ENCODE results near the gene PIN4. TPM values are rescaled to one million over a fixed set of nuclear protein-coding genes. Genes with fewer than 3 reads are reported as not detected.
A peak's percentile ranks its signal among the peaks of the same experiment; 100 is the strongest.

PIN4 gene
- total and polyA plus RNA-seq, 2 experiments from 2014 or later: 3.5 to 80.6 TPM

DNA sequence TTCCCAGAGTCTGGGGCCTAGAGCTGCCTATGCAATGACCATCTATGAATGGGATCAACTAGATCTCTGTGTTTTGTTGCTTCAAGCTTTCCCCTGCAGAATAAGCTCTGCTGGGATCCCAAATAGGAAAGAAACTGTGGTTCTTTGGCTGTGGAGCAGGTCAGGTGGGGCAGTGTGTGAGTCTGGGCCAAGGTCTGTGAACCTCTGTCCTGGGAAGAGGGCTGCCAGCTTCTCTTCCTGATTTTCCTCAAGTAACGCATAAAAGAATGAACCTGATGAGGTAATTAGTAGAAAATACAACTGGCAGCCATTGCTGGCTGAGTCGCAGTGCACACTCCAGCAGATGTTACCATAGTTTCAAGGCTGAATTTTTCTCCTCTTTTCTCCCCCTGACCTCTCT, 4.6 kb upstream of the PIN4 start:
- no peak overlapping the region for H3K4me2 ChIP-seq
- H3K4me3 Mint-ChIP-seq: no peak overlapping the region
- peaks cover 1% of the 10 kb centered on the region for H3K27me3 Mint-ChIP-seq (ENCODE audit: insufficient read depth, low read depth, poor library complexity)
- no peak overlapping the region for H2AFZ ChIP-seq
- H3K9me3 Mint-ChIP-seq: peaks cover 16% of the 10 kb centered on the region; the same call in 2 of the 3 replicates
- H4K20me1 ChIP-seq (replicated peaks; ENCODE audit: insufficient read depth): no peaks in the 10 kb centered on the region
- no peaks in the 10 kb centered on the region for H3K36me3 ChIP-seq (ENCODE audit: insufficient read depth)
- H3K4me3 ChIP-seq: no peak overlapping the region
- no peak for DNase-seq (ENCODE audit: low spot score)
- no peaks in the 10 kb centered on the region for H3K9me2 ChIP-seq (ENCODE audit: insufficient read depth)
- H3F3A ChIP-seq (replicated peaks; ENCODE audit: low read depth): no peaks in the 10 kb centered on the region
- H3K27me3 ChIP-seq (ENCODE audit: insufficient read depth): no peaks in the 10 kb centered on the region
- no peak for TF ChIP-seq ZNF114 (CRISPR knock-in tag; IDR thresholded peaks at IDR 0.05)
- TF ChIP-seq, protein P1, sequence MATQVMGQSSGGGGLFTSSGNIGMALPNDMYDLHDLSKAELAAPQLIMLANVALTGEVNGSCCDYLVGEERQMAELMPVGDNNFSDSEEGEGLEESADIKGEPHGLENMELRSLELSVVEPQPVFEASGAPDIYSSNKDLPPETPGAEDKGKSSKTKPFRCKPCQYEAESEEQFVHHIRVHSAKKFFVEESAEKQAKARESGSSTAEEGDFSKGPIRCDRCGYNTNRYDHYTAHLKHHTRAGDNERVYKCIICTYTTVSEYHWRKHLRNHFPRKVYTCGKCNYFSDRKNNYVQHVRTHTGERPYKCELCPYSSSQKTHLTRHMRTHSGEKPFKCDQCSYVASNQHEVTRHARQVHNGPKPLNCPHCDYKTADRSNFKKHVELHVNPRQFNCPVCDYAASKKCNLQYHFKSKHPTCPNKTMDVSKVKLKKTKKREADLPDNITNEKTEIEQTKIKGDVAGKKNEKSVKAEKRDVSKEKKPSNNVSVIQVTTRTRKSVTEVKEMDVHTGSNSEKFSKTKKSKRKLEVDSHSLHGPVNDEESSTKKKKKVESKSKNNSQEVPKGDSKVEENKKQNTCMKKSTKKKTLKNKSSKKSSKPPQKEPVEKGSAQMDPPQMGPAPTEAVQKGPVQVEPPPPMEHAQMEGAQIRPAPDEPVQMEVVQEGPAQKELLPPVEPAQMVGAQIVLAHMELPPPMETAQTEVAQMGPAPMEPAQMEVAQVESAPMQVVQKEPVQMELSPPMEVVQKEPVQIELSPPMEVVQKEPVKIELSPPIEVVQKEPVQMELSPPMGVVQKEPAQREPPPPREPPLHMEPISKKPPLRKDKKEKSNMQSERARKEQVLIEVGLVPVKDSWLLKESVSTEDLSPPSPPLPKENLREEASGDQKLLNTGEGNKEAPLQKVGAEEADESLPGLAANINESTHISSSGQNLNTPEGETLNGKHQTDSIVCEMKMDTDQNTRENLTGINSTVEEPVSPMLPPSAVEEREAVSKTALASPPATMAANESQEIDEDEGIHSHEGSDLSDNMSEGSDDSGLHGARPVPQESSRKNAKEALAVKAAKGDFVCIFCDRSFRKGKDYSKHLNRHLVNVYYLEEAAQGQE (IDR thresholded peaks at IDR 0.05; ENCODE audit: unreplicated experiment): no peak
- no peak for TF ChIP-seq POLR2AphosphoS5 (IDR thresholded peaks at IDR 0.05; ENCODE audit: low read depth)
- no peak for TF ChIP-seq NANOG (IDR thresholded peaks at IDR 0.05; ENCODE audit: borderline replicate concordance)
- no peak overlapping the region for H3K27ac ChIP-seq (ENCODE audit: low read depth)
- ATAC-seq: no peak
- H3K79me2 ChIP-seq (replicated peaks; ENCODE audit: insufficient read depth): peaks cover 2% of the 10 kb centered on the region
- H3K27ac Mint-ChIP-seq: no peak overlapping the region
- H3K4me1 ChIP-seq (ENCODE audit: insufficient read depth): no peaks in the 10 kb centered on the region
- no peaks in the 10 kb centered on the region; the same call in 2 of the 3 replicates for H3K4me1 Mint-ChIP-seq
- H3K36me3 Mint-ChIP-seq (ENCODE audit: low read depth): no peaks in the 10 kb centered on the region

GRCh38 chrX:72180539-72180938, 1.0 kb upstream of the PIN4 start:
- peak overlapping the region; percentile 87 for H3K27ac ChIP-seq (ENCODE audit: low read depth)
- no peaks in the 10 kb centered on the region for H3K36me3 ChIP-seq (ENCODE audit: insufficient read depth)
- no peaks in the 10 kb centered on the region for H3K27me3 ChIP-seq (ENCODE audit: insufficient read depth)
- DNase-seq (ENCODE audit: low spot score): no peak
- no peaks in the 10 kb centered on the region for H3K9me2 ChIP-seq (ENCODE audit: insufficient read depth)
- Mint-ChIP-seq H3K27me3 (ENCODE audit: insufficient read depth, low read depth, poor library complexity) (peaks cover 1% of the 10 kb centered on the region), H3K4me1 (no peaks in the 10 kb centered on the region; the same call in 2 of the 3 replicates), H3K36me3 (ENCODE audit: low read depth) (no peaks in the 10 kb centered on the region), H3K27ac (no peak overlapping the region; the same call in 1 of the 2 replicates), H3K9me3 (peaks cover 16% of the 10 kb centered on the region; the same call in 2 of the 3 replicates), H3K4me3 (no peak overlapping the region)
- H3F3A ChIP-seq (replicated peaks; ENCODE audit: low read depth): no peaks in the 10 kb centered on the region
- no peaks in the 10 kb centered on the region for H4K20me1 ChIP-seq (replicated peaks; ENCODE audit: insufficient read depth)
- no peak overlapping the region for H2AFZ ChIP-seq
- ATAC-seq: no peak
- H3K4me3 ChIP-seq: peak overlapping the region; percentile 76
- no peaks in the 10 kb centered on the region for H3K4me1 ChIP-seq (ENCODE audit: insufficient read depth)
- H3K79me2 ChIP-seq (replicated peaks; ENCODE audit: insufficient read depth): peaks cover 15% of the 10 kb centered on the region
- H3K4me2 ChIP-seq: peak overlapping the region; percentile 74
- TF ChIP-seq ETS1 (IDR thresholded peaks at IDR 0.05) (no peak), CREB1 (CRISPR knock-in tag; IDR thresholded peaks at IDR 0.05; ENCODE audit: low read depth) (no peak), POLR2AphosphoS5 (IDR thresholded peaks at IDR 0.05; ENCODE audit: low read depth) (no peak), EZH2phosphoT487 (IDR thresholded peaks at IDR 0.05; ENCODE audit: unreplicated experiment) (no peak), JUNB (IDR thresholded peaks at IDR 0.05; ENCODE audit: unreplicated experiment) (no peak), STAT1 (IDR thresholded peaks at IDR 0.05; ENCODE audit: unreplicated experiment) (no peak)
- TF ChIP-seq, protein P2, sequence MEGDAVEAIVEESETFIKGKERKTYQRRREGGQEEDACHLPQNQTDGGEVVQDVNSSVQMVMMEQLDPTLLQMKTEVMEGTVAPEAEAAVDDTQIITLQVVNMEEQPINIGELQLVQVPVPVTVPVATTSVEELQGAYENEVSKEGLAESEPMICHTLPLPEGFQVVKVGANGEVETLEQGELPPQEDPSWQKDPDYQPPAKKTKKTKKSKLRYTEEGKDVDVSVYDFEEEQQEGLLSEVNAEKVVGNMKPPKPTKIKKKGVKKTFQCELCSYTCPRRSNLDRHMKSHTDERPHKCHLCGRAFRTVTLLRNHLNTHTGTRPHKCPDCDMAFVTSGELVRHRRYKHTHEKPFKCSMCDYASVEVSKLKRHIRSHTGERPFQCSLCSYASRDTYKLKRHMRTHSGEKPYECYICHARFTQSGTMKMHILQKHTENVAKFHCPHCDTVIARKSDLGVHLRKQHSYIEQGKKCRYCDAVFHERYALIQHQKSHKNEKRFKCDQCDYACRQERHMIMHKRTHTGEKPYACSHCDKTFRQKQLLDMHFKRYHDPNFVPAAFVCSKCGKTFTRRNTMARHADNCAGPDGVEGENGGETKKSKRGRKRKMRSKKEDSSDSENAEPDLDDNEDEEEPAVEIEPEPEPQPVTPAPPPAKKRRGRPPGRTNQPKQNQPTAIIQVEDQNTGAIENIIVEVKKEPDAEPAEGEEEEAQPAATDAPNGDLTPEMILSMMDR (conservative IDR thresholded peaks at IDR 0.05; ENCODE audit: low read depth in 2 of 2): no peak

Data from GM23338 (cell line).